IPS DF 19.7 (cell line): Measurements from ENCODE around the gene CIB2.
A peak's percentile ranks its signal among the peaks of the same experiment; 100 is the strongest.
"Not testable (repeated sequence)": the region's sequence is repeated elsewhere in the genome, so short reads cannot be mapped to it uniquely, and the experiment has no call there.

ENCODE experiments used
- DNase-seq: peaks from one replicate; pipeline ENCODE4 v3.0.0-alpha.2; 2013; ENCODE audit warnings: low read depth, low spot score

CIB2 gene

DNA sequence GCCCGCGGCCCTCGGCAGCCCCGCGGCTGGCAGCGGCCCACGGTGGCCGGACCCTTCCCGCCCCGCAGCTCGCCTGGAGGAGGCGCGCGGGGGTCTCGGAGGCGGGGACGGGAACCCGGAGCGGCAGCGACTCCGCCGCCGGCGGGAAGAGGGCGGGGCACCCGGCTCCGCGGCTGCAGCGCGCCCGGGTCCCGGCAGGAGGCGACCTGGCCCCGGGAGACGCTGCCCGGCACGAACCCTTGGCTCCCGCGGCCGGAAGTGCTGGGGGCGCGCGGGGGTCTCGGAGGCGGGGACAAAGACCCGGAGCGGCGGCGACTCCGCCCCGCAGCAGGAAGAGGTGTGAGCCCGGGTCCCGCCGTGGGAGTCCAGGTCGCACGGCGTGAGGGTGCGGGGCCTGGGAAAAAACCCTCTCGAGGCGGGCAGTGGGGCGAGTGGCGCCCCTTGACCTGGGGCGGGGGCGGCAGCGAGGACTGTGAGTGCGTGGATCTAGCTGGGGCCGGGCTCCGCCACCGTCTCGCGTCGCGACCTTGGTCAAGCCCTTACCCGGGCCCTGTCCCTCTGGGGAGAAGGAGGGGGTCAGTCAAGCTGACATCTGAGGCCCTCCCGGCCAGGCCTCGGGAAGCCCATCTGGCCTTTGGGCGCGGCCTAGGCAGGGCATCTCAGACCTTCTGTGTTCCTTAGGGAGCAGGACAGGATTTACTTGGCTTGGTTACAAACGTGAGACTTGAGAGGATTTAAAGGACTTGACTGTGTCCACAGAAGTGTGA is at the start of gene CIB2:
TSS of gene CIB2 (minus strand) at position 151 of the 767 bp plus-strand sequence. CDS start 230 bp downstream, outside the sequence.
- no peak for DNase-seq

DNA sequence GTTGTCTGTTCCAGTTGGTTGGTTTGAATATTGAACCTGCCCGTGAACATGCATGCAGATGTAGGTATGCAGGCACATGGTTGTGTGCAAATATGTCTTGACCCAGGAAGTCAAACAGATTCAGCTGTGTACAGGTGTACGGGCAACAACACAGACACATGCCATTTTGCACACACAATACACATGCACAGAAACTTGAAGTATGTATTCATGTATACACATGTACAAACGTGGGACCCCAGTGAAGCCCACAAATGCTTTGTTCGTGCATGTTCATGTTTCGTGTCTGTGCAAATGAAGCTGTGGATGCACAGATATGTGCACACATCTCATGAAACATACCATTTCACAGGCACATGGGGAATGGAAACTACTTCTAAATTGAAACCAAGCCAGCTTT is 48.7 kb upstream of the CIB2 start:
- DNase-seq: no peak

DNA sequence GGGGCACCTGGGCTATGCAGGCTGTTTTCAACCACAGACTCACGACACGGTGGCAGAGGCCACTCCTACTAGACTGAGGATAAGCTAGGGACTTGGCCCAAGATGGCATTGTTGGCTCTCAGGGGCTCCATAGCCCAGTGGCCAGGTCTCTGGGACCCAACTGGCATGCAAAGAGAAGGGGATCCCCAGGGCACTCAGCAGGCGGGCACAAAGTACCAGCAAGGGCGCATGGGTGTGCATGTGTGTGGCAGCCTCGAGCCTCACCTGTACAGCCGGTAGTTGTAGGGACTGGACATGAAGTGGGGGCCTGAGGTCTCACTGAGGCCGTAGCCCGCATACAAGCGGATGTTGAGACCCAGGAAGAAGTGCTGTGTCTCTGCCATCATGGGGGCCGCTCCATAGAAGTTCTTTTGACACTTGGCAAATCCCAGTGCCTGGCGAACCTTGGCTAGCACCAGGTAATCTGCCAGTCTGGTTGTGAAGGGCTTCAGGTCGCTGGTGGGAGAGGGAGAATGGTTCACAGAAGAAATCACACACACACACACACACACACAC is 48.1 kb upstream of the CIB2 start:
- no peak for DNase-seq

DNA sequence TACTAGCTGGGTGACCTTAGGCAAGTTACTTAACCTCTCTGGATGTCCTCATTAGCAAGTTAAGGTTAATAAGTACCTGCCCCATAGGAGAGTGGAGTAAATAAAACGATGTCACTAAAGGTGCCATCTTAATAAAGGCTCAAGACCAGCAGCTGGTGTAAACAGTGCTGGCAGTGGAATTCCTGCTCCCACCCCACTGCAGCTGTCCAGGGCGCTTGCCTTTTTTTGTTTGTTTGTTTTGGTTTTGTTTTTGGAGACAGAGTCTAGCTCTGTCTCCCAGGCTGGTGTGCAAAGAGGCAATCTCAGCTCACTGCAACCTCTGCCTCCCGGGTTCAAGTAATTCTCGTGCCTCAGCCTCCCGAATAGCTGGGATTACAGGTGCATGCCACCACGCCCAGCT is 46.8 kb upstream of the CIB2 start:
- DNase-seq: no peak

DNA sequence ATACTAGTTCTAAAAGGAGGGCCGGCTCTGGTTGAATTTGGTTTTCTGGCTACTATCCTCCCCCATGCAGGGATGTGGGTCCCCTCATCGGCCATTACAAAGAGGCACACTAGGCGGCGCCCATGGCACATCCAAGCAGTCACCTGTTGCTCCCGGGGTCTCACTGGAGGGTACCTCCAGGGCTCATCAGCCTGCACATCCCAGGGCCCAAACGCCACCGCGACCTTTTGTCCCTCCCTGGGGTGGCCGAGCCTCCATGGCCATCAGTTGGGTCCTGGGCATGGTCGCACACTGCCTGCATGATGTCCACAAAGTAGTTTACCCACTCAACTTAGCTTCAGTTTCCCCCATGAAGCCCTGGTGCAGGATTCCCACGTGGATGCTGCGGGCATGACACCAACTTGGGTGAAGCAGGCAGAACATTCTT is 46.2 kb upstream of the CIB2 start:
- peak; percentile 42 for DNase-seq

DNA sequence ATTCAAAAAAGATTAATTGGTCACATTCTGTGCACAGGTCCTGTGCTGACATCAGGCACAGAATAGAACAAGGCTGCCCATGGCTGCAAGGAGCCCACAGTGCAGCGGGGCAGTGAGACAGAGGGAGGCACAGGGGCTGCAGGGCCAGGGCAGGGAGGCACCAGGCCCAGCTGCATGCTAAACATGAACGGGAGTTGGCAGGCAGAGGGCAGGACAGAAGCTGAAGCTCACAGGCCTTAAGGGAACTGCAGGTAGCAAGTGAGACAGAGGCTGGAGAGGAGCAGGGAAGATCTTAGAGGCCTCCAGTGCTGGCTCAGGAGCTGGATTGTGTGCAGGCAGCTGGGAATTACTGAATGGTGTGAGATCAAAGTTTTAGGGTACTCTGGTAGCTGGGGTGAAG is 44.1 kb upstream of the CIB2 start:
- no peak for DNase-seq

DNA sequence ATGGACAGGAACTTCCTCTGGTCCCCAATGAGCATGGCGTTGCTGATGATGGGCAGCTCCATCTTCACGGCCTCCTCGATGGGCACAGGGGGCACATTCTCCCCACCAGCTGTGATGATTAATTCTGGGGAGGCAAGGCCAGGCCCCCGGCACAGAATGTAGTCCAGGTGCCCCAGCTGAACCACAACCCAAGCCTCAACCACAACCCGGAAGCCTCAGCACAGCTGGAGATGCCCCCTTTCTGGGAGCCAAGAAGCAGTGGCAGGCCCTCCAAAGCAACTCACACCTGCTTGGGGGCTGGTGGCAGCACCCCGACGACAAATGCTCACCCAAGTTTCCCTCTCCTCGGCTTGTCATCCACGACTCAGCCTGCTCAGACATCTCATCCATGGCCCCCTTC is 43.2 kb upstream of the CIB2 start:
- DNase-seq: no peak

DNA sequence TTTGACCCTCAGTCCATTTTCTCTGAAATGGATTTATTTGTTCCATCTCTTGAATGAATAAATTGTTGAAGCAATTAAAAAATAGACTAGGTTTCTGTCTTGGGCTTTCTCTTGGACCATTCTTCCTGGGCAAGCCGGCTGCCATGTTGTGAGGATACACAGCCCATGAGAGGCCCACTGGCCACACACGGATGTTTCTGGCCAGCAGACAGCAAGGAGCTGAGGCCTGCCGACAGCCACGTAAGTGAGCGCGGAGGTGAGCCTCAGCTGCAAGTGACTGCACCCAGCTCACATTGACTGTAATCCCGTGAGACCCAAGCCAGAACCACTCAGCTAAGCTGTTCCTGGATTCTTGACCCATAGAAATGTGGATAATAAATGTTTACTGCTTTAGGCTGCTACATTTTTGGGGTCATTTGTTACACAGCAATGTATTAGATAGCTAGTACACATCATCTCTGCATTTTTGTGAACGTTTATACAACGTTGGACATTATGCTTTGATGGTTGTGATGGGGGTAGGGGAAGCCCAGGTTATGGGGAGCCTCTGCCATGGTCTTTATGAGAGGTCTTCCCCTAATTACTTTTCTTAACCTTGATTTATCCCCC is 40.7 kb upstream of the CIB2 start:
- DNase-seq: no peak

DNA sequence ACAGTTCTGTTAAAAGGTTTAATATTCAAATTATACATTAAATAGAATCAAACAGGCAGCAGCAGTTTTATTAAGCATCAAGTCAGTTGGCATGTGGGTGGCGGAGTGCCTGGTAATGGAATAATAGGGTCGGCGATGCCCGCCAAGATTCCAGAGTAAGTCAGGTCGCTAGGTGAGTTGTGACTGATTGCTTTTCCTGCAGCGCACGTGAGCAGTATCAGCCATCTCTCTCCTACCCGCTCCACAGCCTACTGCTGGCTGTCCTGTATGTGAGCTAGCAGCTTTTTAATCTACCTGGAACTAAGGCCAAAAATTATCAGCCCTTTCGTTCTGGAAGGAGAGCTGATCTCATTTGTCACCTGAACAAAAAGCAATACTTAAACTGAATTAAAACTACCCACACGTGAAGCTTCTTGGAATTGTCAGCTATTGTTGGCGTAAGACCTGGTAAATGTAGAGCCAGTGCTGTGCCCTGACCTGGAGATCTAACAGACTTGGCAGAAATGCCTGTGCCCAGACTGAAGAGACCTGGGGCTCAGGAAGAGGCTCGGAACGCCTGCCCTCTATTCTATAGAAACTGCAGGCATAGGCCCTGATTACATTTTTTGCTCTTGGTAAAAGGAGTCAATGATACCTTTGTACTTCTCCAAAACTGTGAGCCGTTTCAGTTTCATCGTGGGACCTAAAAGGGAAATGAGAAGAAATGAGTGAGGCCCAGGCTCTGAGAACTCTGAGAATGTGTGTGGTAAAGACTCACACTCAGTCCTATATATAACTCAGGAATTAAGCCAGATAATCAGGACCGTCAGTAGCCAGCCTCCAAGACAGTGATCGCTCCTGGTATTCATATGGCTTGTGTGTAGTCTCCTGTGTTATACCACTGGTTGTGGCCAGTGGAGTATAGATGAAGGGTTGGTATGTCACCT is 39.9 kb upstream of the CIB2 start:
- no peak for DNase-seq

DNA sequence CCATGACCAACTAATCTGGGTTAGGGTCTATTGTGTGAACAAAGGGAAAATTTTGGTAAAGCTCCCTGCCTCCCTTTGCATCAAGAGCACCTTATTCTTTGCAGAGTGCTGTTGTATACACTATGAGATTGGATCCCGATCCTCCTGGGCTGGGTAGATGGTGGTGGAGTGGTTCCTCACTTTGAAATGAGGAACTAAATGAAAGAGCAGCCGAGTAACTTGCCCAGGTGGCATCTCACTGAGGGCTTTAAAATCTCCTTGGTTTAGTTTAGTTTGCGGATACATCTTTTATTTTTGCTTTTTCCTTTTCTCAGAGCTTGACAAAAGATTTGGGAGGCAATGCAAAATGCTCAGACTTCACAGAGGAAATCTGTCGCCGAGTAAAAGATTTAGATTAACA is 37.4 kb upstream of the CIB2 start:
- no peak for DNase-seq

DNA sequence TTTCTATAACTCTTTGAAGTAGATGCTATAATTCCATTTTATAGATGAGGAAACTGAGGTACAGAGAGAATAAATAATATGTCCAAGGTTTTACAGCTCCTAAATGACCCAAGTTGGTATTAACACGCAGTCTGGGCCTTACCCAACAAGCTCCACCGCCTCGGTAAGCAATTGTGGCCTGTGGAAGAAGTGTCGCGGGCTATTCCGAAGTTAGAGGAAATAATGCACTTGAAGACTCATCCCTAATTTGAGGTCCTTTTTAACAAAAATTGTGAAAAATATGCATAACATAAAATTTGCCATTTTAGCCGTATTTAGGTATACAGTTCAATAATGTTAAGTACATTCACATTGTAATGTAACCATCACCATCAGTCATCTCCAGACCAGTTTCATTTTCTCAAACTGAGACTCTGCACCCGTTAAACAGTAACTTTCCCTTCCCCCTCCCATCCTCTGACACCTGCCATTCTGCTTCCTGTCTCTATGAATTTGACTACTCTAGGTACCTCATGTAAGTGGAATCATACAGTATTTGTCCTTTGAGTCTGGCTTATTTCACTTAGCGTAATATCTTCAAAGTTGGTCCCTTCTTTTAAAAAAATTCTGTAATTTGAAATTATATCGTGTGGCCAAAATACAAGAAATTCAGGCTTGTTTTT is 36.1 kb upstream of the CIB2 start:
- no peak for DNase-seq

DNA sequence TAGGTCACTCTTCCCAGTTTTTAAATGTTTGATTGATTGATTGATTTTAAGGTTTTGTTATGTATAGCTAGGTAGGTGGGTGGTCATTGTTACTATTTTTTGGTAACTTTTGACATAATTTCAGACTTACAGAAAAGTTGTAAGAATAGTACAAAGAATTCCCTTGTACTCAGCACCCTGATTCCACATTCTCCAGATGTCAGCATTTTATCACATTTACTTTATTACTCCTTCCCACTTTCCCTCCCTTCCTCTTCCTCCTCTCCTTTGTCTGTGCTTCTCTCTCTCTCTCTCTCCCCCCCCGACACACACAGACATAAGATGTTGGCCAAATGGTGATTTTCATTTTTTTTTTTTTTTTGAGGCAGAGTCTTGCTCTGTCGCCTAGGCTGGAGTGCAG is 32.8 kb upstream of the CIB2 start:
- DNase-seq: no peak

DNA sequence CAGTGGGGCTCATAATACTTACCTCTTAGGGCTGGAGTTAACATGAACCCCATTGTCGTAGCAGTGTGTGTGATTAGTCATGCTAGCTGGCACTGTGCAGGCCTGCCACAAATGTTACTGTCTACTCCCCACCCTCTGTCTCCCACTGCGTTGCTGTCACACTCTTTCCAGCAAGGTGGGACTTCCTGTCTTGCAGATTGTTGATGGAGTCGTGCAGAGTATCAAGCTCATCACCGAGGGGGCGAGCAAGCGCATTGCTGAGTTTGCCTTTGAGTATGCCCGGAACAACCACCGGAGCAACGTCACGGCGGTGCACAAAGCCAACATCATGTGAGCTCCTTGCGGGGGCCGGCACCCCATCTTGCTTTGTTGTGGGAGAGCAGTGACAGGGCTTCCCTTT is 30.8 kb upstream of the CIB2 start:
- no peak for DNase-seq

DNA sequence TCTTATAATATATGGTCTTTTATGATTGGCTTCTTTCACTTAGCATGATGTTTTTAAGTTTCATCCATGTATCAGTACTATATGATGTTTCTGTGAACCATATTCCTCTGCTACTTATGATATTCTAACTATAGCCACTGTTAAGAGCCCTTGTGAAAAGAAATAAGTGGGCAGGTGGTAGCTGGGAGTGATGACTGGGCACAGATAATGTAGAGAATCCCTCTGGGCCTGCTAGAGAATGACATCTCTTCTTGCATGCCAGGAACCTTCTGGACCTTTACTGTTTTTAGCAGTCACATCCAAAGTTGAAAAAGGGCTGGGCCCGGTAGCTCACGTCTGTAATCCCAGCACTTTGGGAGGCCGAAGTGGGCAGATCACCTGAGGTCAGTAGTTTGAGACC is 28.1 kb upstream of the CIB2 start:
- no peak for DNase-seq

DNA sequence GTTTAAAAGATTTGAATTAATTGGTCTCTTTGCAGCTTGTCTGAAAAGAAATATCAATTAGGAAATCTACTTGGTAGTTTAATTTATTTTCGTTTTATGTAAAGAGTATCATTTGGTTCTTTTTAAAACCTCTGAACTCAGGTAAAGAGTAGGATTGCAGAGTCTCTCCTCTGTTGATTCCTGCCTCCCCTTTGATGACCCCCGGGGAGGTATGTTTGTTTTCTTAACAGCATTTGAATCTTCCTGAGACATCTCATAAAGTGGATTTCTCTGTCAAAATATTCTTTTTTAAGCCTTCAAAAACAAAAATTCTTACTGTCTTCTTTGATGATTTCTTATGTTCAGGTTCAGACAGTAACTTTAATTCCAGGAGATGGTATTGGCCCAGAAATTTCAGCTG is 26.0 kb upstream of the CIB2 start:
- no peak for DNase-seq

DNA sequence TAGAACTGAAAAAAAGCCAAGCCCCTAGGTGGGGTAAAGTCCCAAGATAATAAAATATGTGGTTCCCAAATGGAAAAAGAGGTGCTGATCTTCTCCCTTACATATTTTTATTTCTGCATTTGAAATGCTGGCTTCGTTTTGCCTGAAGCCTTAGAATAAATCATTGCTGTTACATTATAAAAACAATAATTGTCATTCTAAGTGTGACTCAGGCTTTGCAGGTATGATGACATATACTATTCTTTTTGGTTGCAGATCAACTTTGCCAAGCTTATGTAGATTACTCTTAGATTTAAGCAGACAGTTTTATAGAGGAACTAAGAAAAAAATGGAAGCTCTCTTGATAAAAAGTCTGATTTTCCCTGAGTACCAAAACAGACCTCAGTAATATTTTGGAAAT is 25.4 kb upstream of the CIB2 start:
- no peak for DNase-seq

DNA sequence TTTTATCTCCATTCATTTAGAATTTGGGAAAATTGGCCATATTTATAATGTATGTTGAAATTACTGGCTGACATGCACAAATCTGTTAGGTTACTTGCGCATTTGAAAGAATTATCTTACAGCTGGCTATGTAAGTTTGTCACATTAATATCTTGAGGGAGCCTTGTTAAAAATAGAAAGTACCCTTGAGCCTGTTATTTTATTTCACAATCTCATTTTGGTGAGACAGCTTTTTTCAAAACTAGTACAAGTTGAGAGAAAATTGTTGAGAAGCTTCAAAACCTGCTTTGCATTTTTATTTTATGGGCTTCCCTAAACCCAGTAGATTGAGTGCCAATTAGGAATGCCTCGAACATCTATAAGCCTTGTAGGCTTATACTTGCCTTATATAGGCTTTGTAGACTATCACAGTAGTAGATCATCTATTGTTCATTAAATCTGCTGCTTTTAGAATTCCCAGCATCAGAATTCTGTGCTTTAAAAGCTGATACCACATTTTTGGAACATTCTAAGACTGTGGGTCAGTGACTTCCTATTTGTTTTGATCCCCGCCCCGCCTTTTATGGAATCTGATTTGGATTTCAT is 24.2 kb upstream of the CIB2 start:
- no peak for DNase-seq

DNA sequence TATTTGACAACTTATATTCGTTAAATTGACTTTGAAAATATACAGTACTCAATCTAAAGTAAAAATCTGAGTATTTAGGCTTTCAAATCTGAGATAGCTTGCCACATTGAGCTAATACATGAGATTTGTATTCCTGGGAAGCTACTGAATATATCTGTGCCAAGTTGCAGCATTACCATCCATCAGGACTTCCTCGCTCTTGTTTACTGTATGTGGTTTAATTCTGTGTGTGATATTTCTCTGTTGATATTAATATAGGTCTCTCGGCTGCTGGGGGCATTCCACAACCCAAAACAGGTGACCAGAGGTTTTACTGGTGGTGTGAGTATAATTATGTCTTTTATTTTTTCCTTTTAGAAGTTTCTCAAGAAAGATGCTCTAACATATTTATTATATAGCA is 23.7 kb upstream of the CIB2 start:
- DNase-seq: no peak

DNA sequence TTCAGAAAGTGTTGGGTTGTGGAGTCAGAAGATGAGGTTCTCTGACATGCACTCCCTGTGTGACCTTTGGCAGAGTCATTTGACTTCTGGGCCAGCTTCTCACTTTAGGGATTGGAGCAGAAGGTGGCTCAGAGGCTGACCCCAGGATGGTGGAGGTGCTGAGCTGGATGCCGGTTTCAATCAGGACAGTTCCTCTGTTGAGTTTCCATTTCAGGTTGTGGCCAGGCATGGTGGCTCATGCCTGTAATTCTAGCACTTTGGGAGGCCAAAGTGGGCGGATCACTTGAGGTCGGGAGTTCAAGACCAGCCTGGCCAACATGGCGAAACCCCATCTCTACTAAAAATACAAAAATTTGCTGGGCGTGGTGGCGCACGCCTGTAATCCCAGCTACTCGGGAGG is 19.8 kb upstream of the CIB2 start:
- not testable (repeated sequence) for DNase-seq

DNA sequence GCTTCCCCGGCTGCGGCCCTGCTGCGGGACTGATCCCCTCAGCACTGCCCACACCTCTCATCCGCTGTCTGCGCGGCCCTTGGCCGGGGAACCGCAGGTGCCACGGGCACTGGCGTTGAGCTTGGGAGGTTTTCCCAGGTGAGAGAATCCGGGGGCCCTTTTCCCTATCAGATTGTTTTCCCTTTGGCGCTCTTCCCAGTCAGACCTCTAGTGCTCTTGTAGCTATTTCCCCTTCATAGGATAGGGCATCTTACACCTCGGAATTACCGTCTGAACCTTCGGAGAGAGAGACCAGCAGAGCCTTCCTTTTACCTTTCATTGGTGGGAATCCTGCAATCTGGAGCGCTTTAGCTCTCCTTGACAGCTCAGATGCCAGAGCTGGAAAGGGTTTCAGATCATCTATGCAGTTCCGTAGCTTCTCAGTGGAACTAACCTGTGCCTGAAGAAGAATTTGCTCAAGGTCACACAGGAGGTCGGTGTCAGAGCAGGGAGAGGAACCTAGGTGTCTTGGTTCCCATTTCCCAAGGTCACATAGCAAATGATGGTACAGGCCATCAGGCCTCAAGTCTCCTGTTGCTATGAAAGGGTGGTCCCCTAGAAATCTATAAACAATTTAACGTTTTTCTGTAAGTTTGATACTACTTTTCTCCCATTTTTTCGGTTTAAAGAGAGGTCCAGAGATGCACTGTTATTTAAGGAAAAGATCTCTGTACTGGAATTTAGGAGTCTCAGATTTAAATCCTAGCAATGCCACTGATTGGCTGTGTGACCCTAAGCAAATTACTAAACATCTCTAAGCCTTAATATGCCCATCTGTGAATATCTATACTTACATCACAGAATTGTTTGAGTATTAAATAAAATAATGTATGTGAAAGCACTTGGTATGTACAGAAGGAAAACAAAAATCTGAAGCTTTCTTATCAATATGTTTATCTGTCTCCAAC is 18.8 kb upstream of the CIB2 start:
- DNase-seq: no peak
